Osteoblast (primary cell): ENCODE measurements around the gene NLRP13. TPM values are rescaled to one million over a fixed set of nuclear protein-coding genes. Genes with fewer than 3 reads are reported as not detected.

ENCODE experiments used
- DNase-seq: peaks from one replicate; pipeline ENCODE4 v3.0.0; 2011; ENCODE audit warnings: low spot score, mixed read lengths; ENCODE audit not compliant: insufficient read length; ENCODE audit errors: missing footprints
- H2AFZ ChIP-seq: 2 replicates; pipeline ENCODE4 v1.6.0; 2011; ENCODE audit warnings: mild to moderate bottlenecking, low read length
- H3K27ac ChIP-seq: 2 replicates; pipeline ENCODE4 v1.5.1; 2011; ENCODE audit warnings: mild to moderate bottlenecking, low read depth, low read length, moderate library complexity
- H3K27me3 ChIP-seq: 2 replicates; pipeline ENCODE4 v1.6.0; 2012; ENCODE audit warnings: mild to moderate bottlenecking, control low read depth, inconsistent platforms, low read length, moderate library complexity; ENCODE audit not compliant: insufficient read depth
- H3K36me3 ChIP-seq: 2 replicates; pipeline ENCODE4 v1.5.1; 2011; ENCODE audit warnings: mild to moderate bottlenecking, low read length, control low read depth, moderate library complexity; ENCODE audit not compliant: insufficient read depth
- H3K4me1 ChIP-seq: 2 replicates; pipeline ENCODE4 v1.5.1; 2011; ENCODE audit warnings: mild to moderate bottlenecking, low read length, control low read depth, moderate library complexity; ENCODE audit not compliant: insufficient read depth
- H3K4me2 ChIP-seq: 2 replicates; pipeline ENCODE4 v1.6.0; 2011; ENCODE audit warnings: mild to moderate bottlenecking, low read length; ENCODE audit not compliant: insufficient read depth
- H3K4me3 ChIP-seq: fragments of 200-600 bp; sonication (generic); 3 replicates; pipeline ENCODE4 v1.5.1; 2012; ENCODE audit warnings: mild to moderate bottlenecking, low read length, inconsistent platforms; ENCODE audit not compliant: insufficient read depth
- H3K79me2 ChIP-seq: 2 replicates; pipeline ENCODE4 v1.6.0; 2012; ENCODE audit warnings: mild to moderate bottlenecking, low read length, control low read depth, inconsistent platforms; ENCODE audit not compliant: insufficient read depth
- H3K9me3 ChIP-seq: 2 replicates; pipeline ENCODE4 v1.5.1; 2011; ENCODE audit warnings: low read depth, low read length, control low read depth
- H4K20me1 ChIP-seq: 2 replicates; pipeline ENCODE4 v1.6.0; 2012; ENCODE audit warnings: mild to moderate bottlenecking, low read length, control low read depth; ENCODE audit not compliant: insufficient read depth
- CTCF ChIP-seq: IDR thresholded peaks from 2 replicates; pipeline ENCODE4 v1.5.1; 2011; ENCODE audit warnings: mild to moderate bottlenecking, low read depth, low read length, moderate library complexity; ENCODE audit errors: extremely low read depth
- total RNA-seq: library from RNA; depleted of rRNA; stranded (reverse); fragments of >200 nt; gene quantifications from 2 replicates; pipeline ENCODE4 v1.2.3, GENCODE V29; 2012

Gene NLRP13
- total RNA-seq, 1 donor, result not detected

GRCh38 chr19:55947532-55947931, 15.4 kb upstream of the NLRP13 start, which contains the start of gene NLRP8:
TSS of gene NLRP8 (plus strand) at chr19:55947832.
- Histone ChIP-seq H4K20me1 (no peaks in the 10 kb centered on the region), H3K27ac (no peak within 1 kb of the TSS), H2AFZ (no peak within 1 kb of the TSS), H3K4me3 (no peak within 1 kb of the TSS), H3K4me2 (no peak within 1 kb of the TSS), H3K79me2 (no peaks in the 10 kb centered on the region), H3K27me3 (no peaks in the 10 kb centered on the region), H3K4me1 (no peaks in the 10 kb centered on the region), H3K9me3 (no peaks in the 10 kb centered on the region), H3K36me3 (no peaks in the 10 kb centered on the region)
- DNase-seq, result no peak
- no peak for TF ChIP-seq CTCF

DNA sequence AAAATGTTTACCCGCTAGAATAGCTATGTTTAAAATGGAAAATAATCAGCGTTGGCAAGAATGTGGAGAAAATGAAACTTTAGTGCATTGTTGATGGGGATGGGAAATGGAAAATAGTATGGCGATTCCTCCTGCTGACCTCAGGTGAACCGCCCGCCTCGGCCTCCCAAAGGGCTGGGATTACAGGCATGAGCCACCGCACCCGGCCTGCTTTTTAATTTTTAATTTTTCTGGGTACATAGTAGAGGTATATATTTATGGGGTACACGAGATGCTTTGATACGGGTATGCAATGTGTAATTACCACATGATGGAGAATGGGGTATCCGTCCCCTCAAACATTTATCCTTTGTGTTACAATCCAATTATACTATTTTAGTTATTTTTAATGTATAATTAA, 8.2 kb upstream of the NLRP13 start:
- Histone ChIP-seq H3K79me2 (no peaks in the 10 kb centered on the region), H2AFZ (no peak overlapping the region), H3K4me3 (no peak overlapping the region), H3K4me1 (no peaks in the 10 kb centered on the region), H3K9me3 (no peaks in the 10 kb centered on the region), H3K27me3 (no peaks in the 10 kb centered on the region), H3K36me3 (no peaks in the 10 kb centered on the region), H3K27ac (no peak overlapping the region), H4K20me1 (no peaks in the 10 kb centered on the region), H3K4me2 (no peak overlapping the region)
- no peak for DNase-seq
- TF ChIP-seq CTCF, result no peak

GRCh38 chr19:55939206-55939605, 7.1 kb upstream of the NLRP13 start:
- Histone ChIP-seq H3K4me3 (no peak overlapping the region), H4K20me1 (no peaks in the 10 kb centered on the region), H3K36me3 (no peaks in the 10 kb centered on the region), H2AFZ (no peak overlapping the region), H3K79me2 (no peaks in the 10 kb centered on the region), H3K27me3 (no peaks in the 10 kb centered on the region), H3K27ac (no peak overlapping the region), H3K4me2 (no peak overlapping the region), H3K4me1 (no peaks in the 10 kb centered on the region), H3K9me3 (no peaks in the 10 kb centered on the region)
- TF ChIP-seq CTCF, result no peak
- DNase-seq, result no peak

- no peaks in the 10 kb centered on the region for H4K20me1 ChIP-seq
- H3K27ac ChIP-seq, result no peak overlapping the region
- H3K4me2 ChIP-seq, result no peak overlapping the region
- no peak overlapping the region for H2AFZ ChIP-seq
- H3K9me3 ChIP-seq, result peaks cover 2% of the 10 kb centered on the region
- no peak for DNase-seq
- H3K27me3 ChIP-seq, result no peaks in the 10 kb centered on the region
- no peaks in the 10 kb centered on the region for H3K4me1 ChIP-seq
- H3K36me3 ChIP-seq, result no peaks in the 10 kb centered on the region
- H3K4me3 ChIP-seq, result no peak overlapping the region
- H3K79me2 ChIP-seq, result no peaks in the 10 kb centered on the region
- TF ChIP-seq CTCF, result no peak
Observed at GRCh38 chr19:55935206-55935605, 3.1 kb upstream of the NLRP13 start.
